ENCODE data around the gene KRTAP4-16.

KRTAP4-16 gene

GRCh38 chr17:41064301-41064700 lies 37.7 kb downstream of the KRTAP4-16 start:
- Histone ChIP-seq H2AFZ (ENCODE audit: low read depth, low read length, severe bottlenecking) (no peak overlapping the region), H3K79me2 (ENCODE audit: insufficient read depth, low read length) (no peaks in the 10 kb centered on the region), H4K20me1 (ENCODE audit: low read depth, low read length) (no peaks in the 10 kb centered on the region), H3K4me3 (ENCODE audit: insufficient read depth, low read length, poor library complexity, severe bottlenecking) (no peak overlapping the region), H3F3A (ENCODE audit: insufficient read depth) (no peaks in the 10 kb centered on the region), H3K9me2 (replicated peaks; ENCODE audit: insufficient read depth, low read length) (no peaks in the 10 kb centered on the region), H3K27me3 (ENCODE audit: low read length) (no peaks in the 10 kb centered on the region), H3K9me3 (ENCODE audit: insufficient read depth, low read length) (no peaks in the 10 kb centered on the region), H3K36me3 (ENCODE audit: low read length) (no peaks in the 10 kb centered on the region), H3K4me2 (ENCODE audit: low read depth, low read length, poor library complexity, severe bottlenecking) (no peak overlapping the region), H3K27ac (ENCODE audit: low read depth, low read length) (no peak overlapping the region), H3K9ac (ENCODE audit: low read length) (no peak overlapping the region)
- TF ChIP-seq CTCF (IDR thresholded peaks at IDR 0.05; ENCODE audit: insufficient read depth, low read length, poor library complexity, severe bottlenecking) = no peak
- no peak for TF ChIP-seq EZH2phosphoT487 (conservative IDR thresholded peaks at IDR 0.05; ENCODE audit: low read length)

GRCh38 chr17:41063449-41063848 lies 38.6 kb downstream of the KRTAP4-16 start:
- H4K20me1 ChIP-seq (ENCODE audit: low read depth, low read length) = no peaks in the 10 kb centered on the region
- no peaks in the 10 kb centered on the region for H3K36me3 ChIP-seq (ENCODE audit: low read length)
- H2AFZ ChIP-seq (ENCODE audit: low read depth, low read length, severe bottlenecking) = no peak overlapping the region
- H3K9me2 ChIP-seq (replicated peaks; ENCODE audit: insufficient read depth, low read length) = no peaks in the 10 kb centered on the region
- no peak overlapping the region for H3K27ac ChIP-seq (ENCODE audit: low read depth, low read length)
- no peak overlapping the region for H3K9ac ChIP-seq (ENCODE audit: low read length)
- no peaks in the 10 kb centered on the region for H3K79me2 ChIP-seq (ENCODE audit: insufficient read depth, low read length)
- no peak for TF ChIP-seq CTCF (IDR thresholded peaks at IDR 0.05; ENCODE audit: insufficient read depth, low read length, poor library complexity, severe bottlenecking)
- H3K27me3 ChIP-seq (ENCODE audit: low read length) = no peaks in the 10 kb centered on the region
- H3K9me3 ChIP-seq (ENCODE audit: insufficient read depth, low read length) = no peaks in the 10 kb centered on the region
- H3K4me2 ChIP-seq (ENCODE audit: low read depth, low read length, poor library complexity, severe bottlenecking) = no peak overlapping the region
- no peaks in the 10 kb centered on the region for H3F3A ChIP-seq (ENCODE audit: insufficient read depth)
- no peak overlapping the region for H3K4me3 ChIP-seq (ENCODE audit: insufficient read depth, low read length, poor library complexity, severe bottlenecking)

DNA sequence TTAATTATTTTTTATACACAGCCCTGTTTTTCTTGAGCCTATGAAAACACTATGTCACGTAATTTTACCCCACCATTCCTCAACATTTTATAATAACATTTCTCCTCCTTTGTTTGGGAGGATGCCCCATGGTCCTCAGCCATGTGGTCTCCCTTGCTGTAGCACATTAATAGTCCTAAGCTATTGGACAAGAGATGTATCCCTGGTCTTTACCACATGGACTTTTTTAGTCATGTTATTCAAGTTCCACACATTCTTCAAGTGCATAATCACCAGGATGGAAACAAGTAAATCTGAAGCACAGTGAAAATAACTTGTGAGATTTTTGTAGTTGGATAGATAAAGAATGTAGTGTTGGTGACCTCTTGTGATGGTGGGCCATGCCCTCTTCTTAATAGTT lies 40.0 kb downstream of the KRTAP4-16 start:
- Histone ChIP-seq H3K4me2 (ENCODE audit: low read depth, low read length, poor library complexity, severe bottlenecking) (no peak overlapping the region), H3K27ac (ENCODE audit: low read depth, low read length) (no peak overlapping the region), H3K4me3 (ENCODE audit: insufficient read depth, low read length, poor library complexity, severe bottlenecking) (no peak overlapping the region), H2AFZ (ENCODE audit: low read depth, low read length, severe bottlenecking) (no peak overlapping the region), H3K79me2 (ENCODE audit: insufficient read depth, low read length) (no peaks in the 10 kb centered on the region), H3K9ac (ENCODE audit: low read length) (no peak overlapping the region), H3F3A (ENCODE audit: insufficient read depth) (no peaks in the 10 kb centered on the region), H3K36me3 (ENCODE audit: low read length) (no peaks in the 10 kb centered on the region), H4K20me1 (ENCODE audit: low read depth, low read length) (no peaks in the 10 kb centered on the region), H3K9me3 (ENCODE audit: insufficient read depth, low read length) (no peaks in the 10 kb centered on the region), H3K27me3 (ENCODE audit: low read length) (no peaks in the 10 kb centered on the region), H3K9me2 (replicated peaks; ENCODE audit: insufficient read depth, low read length) (no peaks in the 10 kb centered on the region)
- TF ChIP-seq CTCF (IDR thresholded peaks at IDR 0.05; ENCODE audit: insufficient read depth, low read length, poor library complexity, severe bottlenecking) (no peak), EZH2phosphoT487 (conservative IDR thresholded peaks at IDR 0.05; ENCODE audit: low read length) (no peak)
